Measurements from ENCODE around the gene DIP2B. TPM values are rescaled to one million over a fixed set of nuclear protein-coding genes. Genes with fewer than 3 reads are reported as not detected.

The DIP2B gene
- total and polyA plus RNA-seq, 2 of the 13 experiments (the other 11 are each of a cell fraction or from before 2014, with no cell fraction given): 32.1 to 35.8 TPM

- H3K79me2 ChIP-seq (ENCODE audit: insufficient read depth, low read length): peaks cover 80% of the 10 kb centered on the region
- FAIRE-seq (no peak), DNase-seq (ENCODE audit: low spot score) (no peak), ATAC-seq (peak; percentile 68)
- intact Hi-C loops (cut with micrococcal nuclease; ENCODE audit: unreplicated experiment): no loop called here
- ChIA-PET CTCF (ENCODE audit: low intra/inter-chr PET ratio, low total read pairs) (no interaction called here), POLR2A (no interaction called here)
- in situ Hi-C loops (cut with HindIII; ENCODE audit: extremely low pct_ligation_motif_present, low pct_unique_long_range_greater_than_20kb): no loop called here
- 87% methylated on average over 4 of the region's 4 CpGs for WGBS (ENCODE audit: low lambda C conversion rate)
- H3K27me3 ChIP-seq (ENCODE audit: control insufficient read depth in 1 of 2, insufficient read depth in 2 of 2, low read length in 2 of 2): no peaks in the 10 kb centered on the region
- H3K9ac ChIP-seq (ENCODE audit: insufficient read depth, low read depth, low read length): no peak overlapping the region
- H3K36me3 ChIP-seq (replicated peaks in 1 of 2; ENCODE audit: control insufficient read depth in 1 of 2, insufficient read depth in 2 of 2, low read length in 2 of 2): peaks cover 0 to 3% of the 10 kb centered on the region in 2 experiments; a peak in 2 of 5 replicates
- H2AFZ ChIP-seq (ENCODE audit: low read length): no peak overlapping the region
- H3K4me1 ChIP-seq (ENCODE audit: insufficient read depth, low read length): peaks cover 64% of the 10 kb centered on the region
- no TSS peak for BruUV-seq (replicated peaks)
- H3K27ac ChIP-seq (ENCODE audit: extremely low read length, insufficient read depth, low read length): peak overlapping the region; percentile 26
- H3K9me3 ChIP-seq (ENCODE audit: low read length): no peaks in the 10 kb centered on the region
- H4K20me1 ChIP-seq (ENCODE audit: insufficient read depth, low read length): peaks cover 9% of the 10 kb centered on the region; the same call in 1 of the 2 replicates
- no peak overlapping the region for H3K4me3 ChIP-seq (replicated peaks in 1 of 3; ENCODE audit: insufficient read depth in 1 of 3, low read depth in 2 of 3, low read length in 3 of 3)
- H3K4me2 ChIP-seq (ENCODE audit: low read depth, low read length): no peak overlapping the region
- TF ChIP-seq, protein P1, sequence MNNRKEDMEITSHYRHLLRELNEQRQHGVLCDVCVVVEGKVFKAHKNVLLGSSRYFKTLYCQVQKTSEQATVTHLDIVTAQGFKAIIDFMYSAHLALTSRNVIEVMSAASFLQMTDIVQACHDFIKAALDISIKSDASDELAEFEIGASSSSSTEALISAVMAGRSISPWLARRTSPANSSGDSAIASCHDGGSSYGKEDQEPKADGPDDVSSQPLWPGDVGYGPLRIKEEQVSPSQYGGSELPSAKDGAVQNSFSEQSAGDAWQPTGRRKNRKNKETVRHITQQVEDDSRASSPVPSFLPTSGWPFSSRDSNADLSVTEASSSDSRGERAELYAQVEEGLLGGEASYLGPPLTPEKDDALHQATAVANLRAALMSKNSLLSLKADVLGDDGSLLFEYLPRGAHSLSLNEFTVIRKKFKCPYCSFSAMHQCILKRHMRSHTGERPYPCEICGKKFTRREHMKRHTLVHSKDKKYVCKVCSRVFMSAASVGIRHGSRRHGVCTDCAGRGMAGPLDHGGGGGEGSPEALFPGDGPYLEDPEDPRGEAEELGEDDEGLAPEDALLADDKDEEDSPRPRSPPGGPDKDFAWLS (CRISPR knock-in tag; IDR thresholded peaks at IDR 0.05; ENCODE audit: borderline replicate concordance): no peak
- TF ChIP-seq, protein P2, sequence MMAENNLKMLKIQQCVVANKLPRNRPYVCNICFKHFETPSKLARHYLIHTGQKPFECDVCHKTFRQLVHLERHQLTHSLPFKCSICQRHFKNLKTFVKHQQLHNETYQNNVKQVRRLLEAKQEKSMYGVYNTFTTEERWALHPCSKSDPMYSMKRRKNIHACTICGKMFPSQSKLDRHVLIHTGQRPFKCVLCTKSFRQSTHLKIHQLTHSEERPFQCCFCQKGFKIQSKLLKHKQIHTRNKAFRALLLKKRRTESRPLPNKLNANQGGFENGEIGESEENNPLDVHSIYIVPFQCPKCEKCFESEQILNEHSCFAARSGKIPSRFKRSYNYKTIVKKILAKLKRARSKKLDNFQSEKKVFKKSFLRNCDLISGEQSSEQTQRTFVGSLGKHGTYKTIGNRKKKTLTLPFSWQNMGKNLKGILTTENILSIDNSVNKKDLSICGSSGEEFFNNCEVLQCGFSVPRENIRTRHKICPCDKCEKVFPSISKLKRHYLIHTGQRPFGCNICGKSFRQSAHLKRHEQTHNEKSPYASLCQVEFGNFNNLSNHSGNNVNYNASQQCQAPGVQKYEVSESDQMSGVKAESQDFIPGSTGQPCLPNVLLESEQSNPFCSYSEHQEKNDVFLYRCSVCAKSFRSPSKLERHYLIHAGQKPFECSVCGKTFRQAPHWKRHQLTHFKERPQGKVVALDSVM (CRISPR knock-in tag; IDR thresholded peaks at IDR 0.05): peak; percentile 92
- no peak for TF ChIP-seq ZNF33A (CRISPR knock-in tag; IDR thresholded peaks at IDR 0.05; ENCODE audit: borderline replicate concordance)
- no peak for TF ChIP-seq SOX13 (IDR thresholded peaks at IDR 0.05)
- peak in 1 of 2 experiments; percentile 61; a peak in 2 of 4 replicates for TF ChIP-seq SOX13 (CRISPR knock-in tag; conservative IDR thresholded peaks at IDR 0.05 in 1 of 2, IDR thresholded peaks at IDR 0.05 in 1 of 2)
- TF ChIP-seq CEBPG (CRISPR knock-in tag; IDR thresholded peaks at IDR 0.05): peak; percentile 57
- no peak for TF ChIP-seq ZNF350 (CRISPR knock-in tag; IDR thresholded peaks at IDR 0.05; ENCODE audit: borderline replicate concordance, low read depth)
- no peak for TF ChIP-seq ZNF850 (CRISPR knock-in tag; conservative IDR thresholded peaks at IDR 0.05)
- TF ChIP-seq NCOA5 (CRISPR knock-in tag; IDR thresholded peaks at IDR 0.05): no peak
- no peak for TF ChIP-seq SOX6 (IDR thresholded peaks at IDR 0.05)
- TF ChIP-seq SOX6 (CRISPR knock-in tag; IDR thresholded peaks at IDR 0.05): peak; percentile 55
- TF ChIP-seq, protein P3, sequence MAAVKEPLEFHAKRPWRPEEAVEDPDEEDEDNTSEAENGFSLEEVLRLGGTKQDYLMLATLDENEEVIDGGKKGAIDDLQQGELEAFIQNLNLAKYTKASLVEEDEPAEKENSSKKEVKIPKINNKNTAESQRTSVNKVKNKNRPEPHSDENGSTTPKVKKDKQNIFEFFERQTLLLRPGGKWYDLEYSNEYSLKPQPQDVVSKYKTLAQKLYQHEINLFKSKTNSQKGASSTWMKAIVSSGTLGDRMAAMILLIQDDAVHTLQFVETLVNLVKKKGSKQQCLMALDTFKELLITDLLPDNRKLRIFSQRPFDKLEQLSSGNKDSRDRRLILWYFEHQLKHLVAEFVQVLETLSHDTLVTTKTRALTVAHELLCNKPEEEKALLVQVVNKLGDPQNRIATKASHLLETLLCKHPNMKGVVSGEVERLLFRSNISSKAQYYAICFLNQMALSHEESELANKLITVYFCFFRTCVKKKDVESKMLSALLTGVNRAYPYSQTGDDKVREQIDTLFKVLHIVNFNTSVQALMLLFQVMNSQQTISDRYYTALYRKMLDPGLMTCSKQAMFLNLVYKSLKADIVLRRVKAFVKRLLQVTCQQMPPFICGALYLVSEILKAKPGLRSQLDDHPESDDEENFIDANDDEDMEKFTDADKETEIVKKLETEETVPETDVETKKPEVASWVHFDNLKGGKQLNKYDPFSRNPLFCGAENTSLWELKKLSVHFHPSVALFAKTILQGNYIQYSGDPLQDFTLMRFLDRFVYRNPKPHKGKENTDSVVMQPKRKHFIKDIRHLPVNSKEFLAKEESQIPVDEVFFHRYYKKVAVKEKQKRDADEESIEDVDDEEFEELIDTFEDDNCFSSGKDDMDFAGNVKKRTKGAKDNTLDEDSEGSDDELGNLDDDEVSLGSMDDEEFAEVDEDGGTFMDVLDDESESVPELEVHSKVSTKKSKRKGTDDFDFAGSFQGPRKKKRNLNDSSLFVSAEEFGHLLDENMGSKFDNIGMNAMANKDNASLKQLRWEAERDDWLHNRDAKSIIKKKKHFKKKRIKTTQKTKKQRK (IDR thresholded peaks at IDR 0.05; ENCODE audit: low read length): no peak
- TF ChIP-seq GATAD2A (CRISPR knock-in tag; IDR thresholded peaks at IDR 0.05): peak; percentile 12; the same call in 1 of the 2 replicates
- peak; percentile 24; the same call in 1 of the 2 replicates for TF ChIP-seq BCL6 (CRISPR knock-in tag; IDR thresholded peaks at IDR 0.05)
- TF ChIP-seq, protein P4, sequence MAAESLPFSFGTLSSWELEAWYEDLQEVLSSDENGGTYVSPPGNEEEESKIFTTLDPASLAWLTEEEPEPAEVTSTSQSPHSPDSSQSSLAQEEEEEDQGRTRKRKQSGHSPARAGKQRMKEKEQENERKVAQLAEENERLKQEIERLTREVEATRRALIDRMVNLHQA (CRISPR knock-in tag; IDR thresholded peaks at IDR 0.05): 0 out of 2 replicates have a peak, but pooled peaks have one; percentile 64
These were observed 99.2 kb downstream of the DIP2B start for GRCh38 chr12:50603817-50604639.
